NB4 (cell line): Measurements from ENCODE around the gene OR4E2.

Experiments used
- DNase-seq: peaks from one replicate; pipeline ENCODE4 v3.0.0; 2010; ENCODE audit warnings: low read depth
- H3K4me3 ChIP-seq: one replicate; pipeline ENCODE4 v1.5.1; 2011; ENCODE audit warnings: mild to moderate bottlenecking, low read depth, low read length, moderate library complexity
- CTCF ChIP-seq: IDR thresholded peaks from one replicate; pipeline ENCODE4 v1.5.1; 2012; ENCODE audit warnings: low read depth, low read length
- MAX ChIP-seq: IDR thresholded peaks from 2 replicates; pipeline ENCODE4 v1.6.1; 2011; ENCODE audit warnings: low read depth, low read length
- MYC ChIP-seq: IDR thresholded peaks from 2 replicates; pipeline ENCODE4 v1.6.1; 2011; ENCODE audit warnings: low read depth, low read length
- POLR2A ChIP-seq: IDR thresholded peaks from 2 replicates; pipeline ENCODE4 v1.6.1; 2011; ENCODE audit warnings: mild to moderate bottlenecking; ENCODE audit not compliant: insufficient read length; ENCODE audit errors: extremely low read depth

Gene OR4E2

DNA sequence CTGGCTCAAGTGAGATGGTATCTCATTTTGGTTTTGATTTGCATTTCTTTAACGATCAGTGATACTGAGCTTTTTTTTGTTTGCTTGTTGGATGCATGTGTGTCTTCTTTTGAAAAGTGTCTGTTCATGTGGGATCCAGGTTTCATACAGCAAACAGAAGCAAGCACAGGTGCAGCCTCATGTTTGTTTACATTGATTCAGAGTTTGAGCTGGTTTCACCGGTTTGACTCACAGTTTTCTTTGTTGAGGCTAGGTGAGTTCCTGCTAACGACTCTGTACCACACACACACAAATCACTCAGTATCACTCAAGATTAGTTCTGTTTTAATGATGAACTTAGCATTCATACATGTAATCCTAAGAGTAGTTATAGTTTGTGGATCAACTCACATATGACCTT is 22.6 kb upstream of the OR4E2 start:
- no peak for DNase-seq
- no peak overlapping the region for H3K4me3 ChIP-seq
- TF ChIP-seq CTCF: no peak
- no peak for TF ChIP-seq POLR2A
- TF ChIP-seq MYC: no peak
- no peak for TF ChIP-seq MAX

- no peak for DNase-seq
- no peak within 1 kb of the TSS for H3K4me3 ChIP-seq
- TF ChIP-seq MAX (no peak), POLR2A (no peak), MYC (no peak), CTCF (no peak)
These were observed 18.8 kb upstream of the OR4E2 start, which contains the start of gene OR10G2 for GRCh38 chr14:21634840-21635239. Gene OR10G2 (minus strand): TSS chr14:21634940. CDS start chr14:21634842, 98 bp downstream.

- DNase-seq: no peak
- no peak for TF ChIP-seq POLR2A
- no peak for TF ChIP-seq CTCF
- TF ChIP-seq MYC: no peak
- TF ChIP-seq MAX: no peak
- H3K4me3 ChIP-seq: no peak overlapping the region
These were observed 11.0 kb upstream of the OR4E2 start for GRCh38 chr14:21642683-21643082.

DNA sequence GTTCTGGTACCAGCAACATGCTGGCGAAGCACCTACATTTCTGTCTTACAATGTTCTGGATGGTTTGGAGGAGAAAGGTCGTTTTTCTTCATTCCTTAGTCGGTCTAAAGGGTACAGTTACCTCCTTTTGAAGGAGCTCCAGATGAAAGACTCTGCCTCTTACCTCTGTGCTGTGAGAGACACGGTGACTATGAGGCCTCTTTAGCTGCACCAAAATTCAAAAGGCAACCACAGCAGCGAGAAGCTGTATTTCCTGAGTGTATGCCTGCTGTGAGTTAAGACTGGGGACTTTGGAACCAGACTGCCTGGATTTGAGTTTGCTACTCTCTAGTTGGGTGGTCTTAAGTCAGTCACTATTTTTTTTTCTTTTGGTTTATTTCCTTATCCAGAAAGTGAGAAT is 10.2 kb upstream of the OR4E2 start:
- no peak for DNase-seq
- H3K4me3 ChIP-seq: no peak overlapping the region
- TF ChIP-seq MYC (no peak), MAX (no peak), CTCF (no peak), POLR2A (no peak)

DNA sequence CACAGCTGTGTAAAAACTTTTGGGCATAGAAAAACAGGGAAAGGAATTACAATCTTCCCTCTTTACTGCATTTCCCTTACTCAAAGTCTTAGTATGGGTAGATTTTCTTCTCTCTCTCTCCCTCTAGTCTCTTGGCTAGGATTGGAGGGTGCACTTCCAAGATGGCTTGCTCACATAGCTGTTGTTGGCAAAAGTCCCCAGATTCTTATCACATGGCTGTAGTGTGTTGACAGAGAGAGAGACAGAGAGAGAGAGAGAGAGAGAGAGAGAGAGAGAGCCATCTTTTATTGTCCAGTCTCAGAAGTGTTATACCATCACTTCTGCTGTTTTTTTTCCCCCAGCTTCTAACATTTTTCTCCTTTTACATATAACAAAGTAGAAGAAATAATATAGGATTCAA is 6.3 kb upstream of the OR4E2 start:
- TF ChIP-seq MAX: no peak
- no peak for TF ChIP-seq MYC
- TF ChIP-seq CTCF: no peak
- no peak for TF ChIP-seq POLR2A
- no peak overlapping the region for H3K4me3 ChIP-seq
- no peak for DNase-seq
